Measurements from ENCODE around the gene NR3C1.

GRCh38 chr5:143308731-143309130 lies 94.8 kb downstream of the NR3C1 start:
- TF ChIP-seq EGR1 (IDR thresholded peaks at IDR 0.05; ENCODE audit: low read depth) = no peak
- no peak for TF ChIP-seq SIN3A (IDR thresholded peaks at IDR 0.05; ENCODE audit: low read depth)
- TF ChIP-seq POLR2A (IDR thresholded peaks at IDR 0.05; ENCODE audit: borderline replicate concordance, extremely low read depth, insufficient read depth, insufficient read length) = no peak
- no peak for TF ChIP-seq EZH2phosphoT487 (IDR thresholded peaks at IDR 0.05; ENCODE audit: borderline replicate concordance)
- TF ChIP-seq CTCF (IDR thresholded peaks at IDR 0.05 in 2 of 3, conservative IDR thresholded peaks at IDR 0.05 in 1 of 3; ENCODE audit: borderline replicate concordance in 1 of 3, insufficient read depth in 1 of 3, low read depth in 2 of 3, low read length in 2 of 3) = no peak

Data from HCT116 (cell line).